HepG2 (cell line): ENCODE results near the gene MEIOC.
"Not testable (repeated sequence)": the region's sequence is repeated elsewhere in the genome, so short reads cannot be mapped to it uniquely, and the experiment has no call there.

Experiments used
- ARNT2 ChIP-seq: sonication (generic); formaldehyde crosslinking; IDR thresholded peaks from 2 replicates; pipeline ENCODE4 v1.8.0; 2022; ENCODE audit warnings: mild to moderate bottlenecking, low read depth, missing genetic modification reagents, moderate library complexity
- CBFB ChIP-seq: sonication (generic); formaldehyde crosslinking; IDR thresholded peaks from 2 replicates; pipeline ENCODE4 v1.4.0; 2020; ENCODE audit warnings: missing genetic modification reagents
- CTCF ChIP-seq: sonication (generic); formaldehyde crosslinking; IDR thresholded peaks from 2 replicates; pipeline ENCODE4 v1.5.0; 2020; ENCODE audit warnings: mild to moderate bottlenecking, missing genetic modification reagents, moderate library complexity
- JUND ChIP-seq: sonication (generic); formaldehyde crosslinking; IDR thresholded peaks from 2 replicates; pipeline ENCODE4 v1.8.0; 2022; ENCODE audit warnings: mild to moderate bottlenecking, missing genetic modification reagents
- PRPF4 ChIP-seq: fragments of 200-400 bp; formaldehyde crosslinking; IDR thresholded peaks from 2 replicates; pipeline ENCODE4 v1.6.1; 2016; ENCODE audit warnings: low read length, low read depth; ENCODE audit not compliant: poor library complexity, severe bottlenecking
- RAD21 ChIP-seq: fragments of 450-650 bp; formaldehyde crosslinking; IDR thresholded peaks from 2 replicates; pipeline ENCODE4 v1.5.0; 2020; ENCODE audit warnings: mild to moderate bottlenecking
- SMARCC2 ChIP-seq: fragments of 450-650 bp; IDR thresholded peaks from 2 replicates; pipeline ENCODE4 v1.6.1; 2017; ENCODE audit warnings: antibody characterized with exemption, mild to moderate bottlenecking
- SNRNP70 ChIP-seq: fragments of 200-400 bp; formaldehyde crosslinking; IDR thresholded peaks from 2 replicates; pipeline ENCODE4 v1.6.1; 2017; ENCODE audit warnings: mild to moderate bottlenecking, low read depth, low read length, moderate library complexity
- SP1 ChIP-seq, 2 experiments: fragments of 450-650 bp in 1 of 2; sonication (generic) in 1 of 2; formaldehyde crosslinking in 1 of 2; IDR thresholded peaks; 2 replicates each; pipeline versions ENCODE4 v1.4.0 to v1.6.1; 2016 to 2020; ENCODE audit warnings: missing genetic modification reagents in 1 of 2
- ZBTB20 ChIP-seq: sonication (generic); formaldehyde crosslinking; IDR thresholded peaks from 2 replicates; pipeline ENCODE4 v1.8.1; 2023; ENCODE audit warnings: missing genetic modification reagents, low read depth, mild to moderate bottlenecking, borderline replicate concordance
- ZBTB49 ChIP-seq: sonication (generic); formaldehyde crosslinking; IDR thresholded peaks from 2 replicates; pipeline ENCODE4 v1.4.0; 2020; ENCODE audit warnings: missing genetic modification reagents, borderline replicate concordance
- TF ChIP-seq, protein P1 (sequence below): sonication (generic); formaldehyde crosslinking; IDR thresholded peaks from 2 replicates; pipeline ENCODE4 v1.5.0; 2020; ENCODE audit warnings: missing genetic modification reagents, mild to moderate bottlenecking, borderline replicate concordance

DNA sequence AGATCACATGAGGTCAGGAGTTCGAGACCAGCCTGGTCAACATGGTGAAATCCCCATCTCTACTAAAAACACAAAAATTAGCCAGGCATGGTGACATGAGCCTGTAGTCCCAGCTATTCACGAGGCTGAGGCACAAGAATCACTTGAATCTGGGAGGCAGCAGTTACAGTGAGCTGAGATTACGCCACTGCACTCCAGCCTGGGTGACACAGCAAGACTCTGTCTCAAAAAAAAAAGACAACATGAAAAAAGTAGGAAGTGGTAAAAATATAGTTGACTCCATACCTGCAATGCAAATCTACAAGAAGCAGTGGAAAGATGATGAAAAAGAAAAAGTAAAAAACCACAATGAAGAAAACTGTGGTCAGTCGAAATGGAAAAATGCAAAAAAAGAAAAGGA lies 27.0 kb downstream of the MEIOC start:
- TF ChIP-seq CTCF (CRISPR knock-in tag); SMARCC2; JUND (CRISPR knock-in tag); CBFB (CRISPR knock-in tag); ZBTB20 (CRISPR knock-in tag); ARNT2 (CRISPR knock-in tag); SP1 (IDR thresholded peaks at IDR 0.05); SP1 (CRISPR knock-in tag; IDR thresholded peaks at IDR 0.05); RAD21; SNRNP70; ZBTB49 (CRISPR knock-in tag); PRPF4: not testable (repeated sequence)
- TF ChIP-seq, protein P1, sequence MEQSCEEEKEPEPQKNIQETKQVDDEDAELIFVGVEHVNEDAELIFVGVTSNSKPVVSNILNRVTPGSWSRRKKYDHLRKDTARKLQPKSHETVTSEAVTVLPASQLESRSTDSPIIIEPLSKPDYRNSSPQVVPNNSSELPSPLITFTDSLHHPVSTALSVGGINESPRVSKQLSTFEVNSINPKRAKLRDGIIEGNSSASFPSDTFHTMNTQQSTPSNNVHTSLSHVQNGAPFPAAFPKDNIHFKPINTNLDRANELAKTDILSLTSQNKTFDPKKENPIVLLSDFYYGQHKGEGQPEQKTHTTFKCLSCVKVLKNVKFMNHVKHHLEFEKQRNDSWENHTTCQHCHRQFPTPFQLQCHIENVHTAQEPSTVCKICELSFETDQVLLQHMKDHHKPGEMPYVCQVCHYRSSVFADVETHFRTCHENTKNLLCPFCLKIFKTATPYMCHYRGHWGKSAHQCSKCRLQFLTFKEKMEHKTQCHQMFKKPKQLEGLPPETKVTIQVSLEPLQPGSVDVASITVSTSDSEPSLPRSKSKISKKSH (CRISPR knock-in tag): not testable (repeated sequence)
